ENCODE data around the gene OPRL1. TPM values are rescaled to one million over a fixed set of nuclear protein-coding genes. Genes with fewer than 3 reads are reported as not detected.
A peak's percentile ranks its signal among the peaks of the same experiment; 100 is the strongest.

The OPRL1 gene
- total RNA-seq, 1 experiment from 2014 or later: 3.9 TPM

- Histone ChIP-seq H3K9me3 (no peaks in the 10 kb centered on the region), H3K4me3 (no peak overlapping the region), H3K27me3 (no peaks in the 10 kb centered on the region), H3K36me3 (no peaks in the 10 kb centered on the region)
- no peak for DNase-seq
These were observed 28.1 kb upstream of the OPRL1 start for GRCh38 chr20:64051561-64052325.

- Histone ChIP-seq H3K27me3 (no peaks in the 10 kb centered on the region), H3K4me3 (no peak overlapping the region), H3K36me3 (no peaks in the 10 kb centered on the region), H3K9me3 (no peaks in the 10 kb centered on the region)
- DNase-seq: no peak
These were observed 27.6 kb upstream of the OPRL1 start for GRCh38 chr20:64052326-64052722.

- Histone ChIP-seq H3K36me3 (no peaks in the 10 kb centered on the region), H3K4me3 (no peak overlapping the region), H3K27me3 (no peaks in the 10 kb centered on the region), H3K9me3 (no peaks in the 10 kb centered on the region)
- DNase-seq: no peak
These were observed 26.7 kb upstream of the OPRL1 start for GRCh38 chr20:64052987-64053840.

GRCh38 chr20:64053841-64054661 lies 25.8 kb upstream of the OPRL1 start:
- no peaks in the 10 kb centered on the region for H3K27me3 ChIP-seq
- DNase-seq: no peak
- H3K9me3 ChIP-seq: no peaks in the 10 kb centered on the region
- H3K36me3 ChIP-seq: no peaks in the 10 kb centered on the region
- H3K4me3 ChIP-seq: no peak overlapping the region

GRCh38 chr20:64055396-64055892 lies 24.4 kb upstream of the OPRL1 start:
- H3K4me3 ChIP-seq: no peak overlapping the region
- no peaks in the 10 kb centered on the region for H3K9me3 ChIP-seq
- no peak for DNase-seq
- no peaks in the 10 kb centered on the region for H3K27me3 ChIP-seq
- no peaks in the 10 kb centered on the region for H3K36me3 ChIP-seq

GRCh38 chr20:64055893-64056638 lies 23.8 kb upstream of the OPRL1 start:
- no peaks in the 10 kb centered on the region for H3K36me3 ChIP-seq

GRCh38 chr20:64056639-64056888 lies 23.3 kb upstream of the OPRL1 start:
- no peaks in the 10 kb centered on the region for H3K27me3 ChIP-seq
- H3K4me3 ChIP-seq: no peak overlapping the region
- DNase-seq: no peak
- H3K9me3 ChIP-seq: no peaks in the 10 kb centered on the region
- no peaks in the 10 kb centered on the region for H3K36me3 ChIP-seq

More at GRCh38 chr20:64055893-64056638, 23.8 kb upstream of the OPRL1 start:
- H3K4me3 ChIP-seq: no peak overlapping the region
- H3K9me3 ChIP-seq: no peaks in the 10 kb centered on the region
- DNase-seq: no peak
- H3K27me3 ChIP-seq: no peaks in the 10 kb centered on the region

- Histone ChIP-seq H3K36me3 (no peaks in the 10 kb centered on the region), H3K27me3 (no peaks in the 10 kb centered on the region), H3K4me3 (no peak overlapping the region), H3K9me3 (no peaks in the 10 kb centered on the region)
- DNase-seq: no peak
These were observed 22.8 kb upstream of the OPRL1 start for GRCh38 chr20:64056889-64057627.

GRCh38 chr20:64057628-64058498 lies 22.0 kb upstream of the OPRL1 start:
- no peak overlapping the region for H3K4me3 ChIP-seq
- peak; percentile 72 for DNase-seq
- no peaks in the 10 kb centered on the region for H3K27me3 ChIP-seq
- H3K36me3 ChIP-seq: no peaks in the 10 kb centered on the region
- no peaks in the 10 kb centered on the region for H3K9me3 ChIP-seq

GRCh38 chr20:64058536-64058935 lies 21.3 kb upstream of the OPRL1 start:
- no peaks in the 10 kb centered on the region for H3K9me3 ChIP-seq
- no peaks in the 10 kb centered on the region for H3K27me3 ChIP-seq
- DNase-seq: no peak
- no peak overlapping the region for H3K4me3 ChIP-seq
- no peaks in the 10 kb centered on the region for H3K36me3 ChIP-seq

GRCh38 chr20:64062276-64062595 lies 17.6 kb upstream of the OPRL1 start:
- Histone ChIP-seq H3K9me3 (no peaks in the 10 kb centered on the region), H3K27me3 (no peaks in the 10 kb centered on the region), H3K36me3 (peaks cover 6% of the 10 kb centered on the region), H3K4me3 (peak overlapping the region; percentile 93)
- DNase-seq: no peak

GRCh38 chr20:64062596-64063388 lies 17.1 kb upstream of the OPRL1 start, which contains the start of gene TCEA2:
Gene TCEA2 (plus strand): TSS chr20:64063198. CDS start chr20:64063313, 115 bp downstream.
- peaks cover 6% of the 10 kb centered on the region for H3K36me3 ChIP-seq
- peak; percentile 99 for DNase-seq
- H3K27me3 ChIP-seq: no peaks in the 10 kb centered on the region
- H3K9me3 ChIP-seq: no peaks in the 10 kb centered on the region
- H3K4me3 ChIP-seq: peak within 1 kb of the TSS; percentile 93

- peak; percentile 48 for DNase-seq
- peaks cover 6% of the 10 kb centered on the region for H3K36me3 ChIP-seq
- H3K4me3 ChIP-seq: peak overlapping the region; percentile 93
These were observed 16.3 kb upstream of the OPRL1 start for GRCh38 chr20:64063389-64064144.

More at GRCh38 chr20:64063389-64064144, 16.3 kb upstream of the OPRL1 start:
- H3K9me3 ChIP-seq: no peaks in the 10 kb centered on the region
- H3K27me3 ChIP-seq: no peaks in the 10 kb centered on the region
